Measurements from ENCODE around the gene SPANXN4.

The SPANXN4 gene

GRCh38 chrX:142999199-142999701 is 26.5 kb upstream of the SPANXN4 start:
- Histone ChIP-seq H3K4me3 (ENCODE audit: insufficient read depth, low read length, poor library complexity, severe bottlenecking) (no peak overlapping the region), H3K79me2 (ENCODE audit: insufficient read depth, low read length) (no peaks in the 10 kb centered on the region), H3K4me2 (ENCODE audit: low read depth, low read length, poor library complexity, severe bottlenecking) (no peak overlapping the region), H4K20me1 (ENCODE audit: low read depth, low read length) (no peaks in the 10 kb centered on the region), H3F3A (ENCODE audit: insufficient read depth) (no peaks in the 10 kb centered on the region), H3K9me2 (replicated peaks; ENCODE audit: insufficient read depth, low read length) (no peaks in the 10 kb centered on the region), H3K9me3 (ENCODE audit: insufficient read depth, low read length) (no peaks in the 10 kb centered on the region), H3K36me3 (ENCODE audit: low read length) (no peaks in the 10 kb centered on the region), H3K27me3 (ENCODE audit: low read length) (no peaks in the 10 kb centered on the region), H2AFZ (ENCODE audit: low read depth, low read length, severe bottlenecking) (no peak overlapping the region), H3K27ac (ENCODE audit: low read depth, low read length) (no peak overlapping the region), H3K9ac (ENCODE audit: low read length) (no peak overlapping the region)
- TF ChIP-seq, protein P1, sequence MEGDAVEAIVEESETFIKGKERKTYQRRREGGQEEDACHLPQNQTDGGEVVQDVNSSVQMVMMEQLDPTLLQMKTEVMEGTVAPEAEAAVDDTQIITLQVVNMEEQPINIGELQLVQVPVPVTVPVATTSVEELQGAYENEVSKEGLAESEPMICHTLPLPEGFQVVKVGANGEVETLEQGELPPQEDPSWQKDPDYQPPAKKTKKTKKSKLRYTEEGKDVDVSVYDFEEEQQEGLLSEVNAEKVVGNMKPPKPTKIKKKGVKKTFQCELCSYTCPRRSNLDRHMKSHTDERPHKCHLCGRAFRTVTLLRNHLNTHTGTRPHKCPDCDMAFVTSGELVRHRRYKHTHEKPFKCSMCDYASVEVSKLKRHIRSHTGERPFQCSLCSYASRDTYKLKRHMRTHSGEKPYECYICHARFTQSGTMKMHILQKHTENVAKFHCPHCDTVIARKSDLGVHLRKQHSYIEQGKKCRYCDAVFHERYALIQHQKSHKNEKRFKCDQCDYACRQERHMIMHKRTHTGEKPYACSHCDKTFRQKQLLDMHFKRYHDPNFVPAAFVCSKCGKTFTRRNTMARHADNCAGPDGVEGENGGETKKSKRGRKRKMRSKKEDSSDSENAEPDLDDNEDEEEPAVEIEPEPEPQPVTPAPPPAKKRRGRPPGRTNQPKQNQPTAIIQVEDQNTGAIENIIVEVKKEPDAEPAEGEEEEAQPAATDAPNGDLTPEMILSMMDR (IDR thresholded peaks at IDR 0.05; ENCODE audit: insufficient read depth, low read length, poor library complexity, severe bottlenecking) = no peak
- TF ChIP-seq EZH2phosphoT487 (conservative IDR thresholded peaks at IDR 0.05; ENCODE audit: low read length) = no peak

- Histone ChIP-seq H3K27me3 (ENCODE audit: low read length) (no peaks in the 10 kb centered on the region), H3F3A (ENCODE audit: insufficient read depth) (no peaks in the 10 kb centered on the region), H3K79me2 (ENCODE audit: insufficient read depth, low read length) (no peaks in the 10 kb centered on the region), H3K27ac (ENCODE audit: low read depth, low read length) (no peak overlapping the region), H4K20me1 (ENCODE audit: low read depth, low read length) (no peaks in the 10 kb centered on the region), H3K9me3 (ENCODE audit: insufficient read depth, low read length) (no peaks in the 10 kb centered on the region), H2AFZ (ENCODE audit: low read depth, low read length, severe bottlenecking) (no peak overlapping the region), H3K36me3 (ENCODE audit: low read length) (no peaks in the 10 kb centered on the region), H3K9me2 (replicated peaks; ENCODE audit: insufficient read depth, low read length) (no peaks in the 10 kb centered on the region), H3K4me3 (ENCODE audit: insufficient read depth, low read length, poor library complexity, severe bottlenecking) (no peak overlapping the region), H3K9ac (ENCODE audit: low read length) (no peak overlapping the region), H3K4me2 (ENCODE audit: low read depth, low read length, poor library complexity, severe bottlenecking) (no peak overlapping the region)
- TF ChIP-seq, protein P1 (IDR thresholded peaks at IDR 0.05; ENCODE audit: insufficient read depth, low read length, poor library complexity, severe bottlenecking) = no peak
- no peak for TF ChIP-seq EZH2phosphoT487 (conservative IDR thresholded peaks at IDR 0.05; ENCODE audit: low read length)
Observed at GRCh38 chrX:143002206-143002605, 23.5 kb upstream of the SPANXN4 start.

GRCh38 chrX:143017272-143017671 is 8.5 kb upstream of the SPANXN4 start:
- TF ChIP-seq, protein P1 (IDR thresholded peaks at IDR 0.05; ENCODE audit: insufficient read depth, low read length, poor library complexity, severe bottlenecking) = no peak
- TF ChIP-seq EZH2phosphoT487 (conservative IDR thresholded peaks at IDR 0.05; ENCODE audit: low read length) = no peak
- H3K9me2 ChIP-seq (replicated peaks; ENCODE audit: insufficient read depth, low read length) = no peaks in the 10 kb centered on the region
- H3K9ac ChIP-seq (ENCODE audit: low read length) = no peak overlapping the region
- no peak overlapping the region for H3K4me3 ChIP-seq (ENCODE audit: insufficient read depth, low read length, poor library complexity, severe bottlenecking)
- H3K79me2 ChIP-seq (ENCODE audit: insufficient read depth, low read length) = no peaks in the 10 kb centered on the region
- H3K4me2 ChIP-seq (ENCODE audit: low read depth, low read length, poor library complexity, severe bottlenecking) = no peak overlapping the region
- H3F3A ChIP-seq (ENCODE audit: insufficient read depth) = no peaks in the 10 kb centered on the region
- H4K20me1 ChIP-seq (ENCODE audit: low read depth, low read length) = no peaks in the 10 kb centered on the region
- no peaks in the 10 kb centered on the region for H3K27me3 ChIP-seq (ENCODE audit: low read length)
- H3K27ac ChIP-seq (ENCODE audit: low read depth, low read length) = no peak overlapping the region
- no peaks in the 10 kb centered on the region for H3K36me3 ChIP-seq (ENCODE audit: low read length)
- no peaks in the 10 kb centered on the region for H3K9me3 ChIP-seq (ENCODE audit: insufficient read depth, low read length)
- H2AFZ ChIP-seq (ENCODE audit: low read depth, low read length, severe bottlenecking) = no peak overlapping the region
